Neural cell (in vitro differentiated cells): ENCODE measurements around the gene KIRREL3. TPM values are rescaled to one million over a fixed set of nuclear protein-coding genes. Genes with fewer than 3 reads are reported as not detected.
A peak's percentile ranks its signal among the peaks of the same experiment; 100 is the strongest.

ENCODE experiments used
- H2AFZ ChIP-seq: fragments of 200-600, 300-800 bp; sonication (generic), shearing (Covaris generic); 2 replicates; pipeline ENCODE4 v1.6.0; 2014; ENCODE audit warnings: low read depth, mild to moderate bottlenecking, antibody characterized with exemption, low read length, moderate library complexity
- H3F3A ChIP-seq: fragments of 200-600 bp; shearing (Covaris generic); 2 replicates; pipeline ENCODE4 v1.6.1; 2016; ENCODE audit warnings: mild to moderate bottlenecking, moderate library complexity, mixed read lengths, antibody characterized with exemption, low read length; ENCODE audit not compliant: insufficient read depth, poor library complexity, severe bottlenecking
- H3K27ac ChIP-seq: fragments of 200-600, 300-800 bp; sonication (generic), shearing (Covaris generic); 2 replicates; pipeline ENCODE4 v1.5.1; 2014; ENCODE audit warnings: mild to moderate bottlenecking, low read length, moderate library complexity
- H3K27me3 ChIP-seq: fragments of 300-800, 200-600 bp; sonication (generic), shearing (Covaris generic); 2 replicates; pipeline ENCODE4 v1.6.0; 2014; ENCODE audit warnings: mild to moderate bottlenecking, low read depth, low read length, moderate library complexity; ENCODE audit not compliant: insufficient read depth
- H3K36me3 ChIP-seq: fragments of 300-800, 200-600 bp; sonication (generic), shearing (Covaris generic); 2 replicates; pipeline ENCODE4 v1.5.1; 2014; ENCODE audit warnings: mild to moderate bottlenecking, antibody characterized with exemption, low read length, moderate library complexity; ENCODE audit not compliant: insufficient read depth
- H3K4me2 ChIP-seq: fragments of 300-800, 200-600 bp; sonication (generic), shearing (Covaris generic); 2 replicates; pipeline ENCODE4 v1.6.0; 2014; ENCODE audit warnings: mild to moderate bottlenecking, low read length
- H3K4me3 ChIP-seq: fragments of 300-800, 200-600 bp; sonication (generic), shearing (Covaris generic); 2 replicates; pipeline ENCODE4 v1.5.1; 2014; ENCODE audit warnings: mild to moderate bottlenecking, low read length, moderate library complexity
- H3K79me2 ChIP-seq: fragments of 200-600 bp; shearing (Covaris generic); replicated peaks from 2 replicates; pipeline ENCODE4 v1.6.0; 2014; ENCODE audit warnings: mild to moderate bottlenecking, low read length, moderate library complexity; ENCODE audit not compliant: insufficient read depth
- H3K9ac ChIP-seq: fragments of 300-800, 200-600 bp; sonication (generic), shearing (Covaris generic); 2 replicates; pipeline ENCODE4 v1.6.1; 2016; ENCODE audit warnings: mild to moderate bottlenecking, low read length, mixed read lengths
- H3K9me2 ChIP-seq: fragments of 200-600 bp; shearing (Covaris generic); 2 replicates; pipeline ENCODE4 v1.6.1; 2016; ENCODE audit warnings: mild to moderate bottlenecking, low read length, mixed read lengths; ENCODE audit not compliant: insufficient read depth
- H3K9me3 ChIP-seq: fragments of 200-600, 300-800 bp; sonication (generic), shearing (Covaris generic); 2 replicates; pipeline ENCODE4 v1.6.1; 2016; ENCODE audit warnings: mild to moderate bottlenecking, mixed run types, low read length, moderate library complexity, mixed read lengths
- H4K20me1 ChIP-seq: fragments of 200-600 bp; shearing (Covaris generic); 2 replicates; pipeline ENCODE4 v1.6.1; 2016; ENCODE audit warnings: mild to moderate bottlenecking, mixed run types; ENCODE audit not compliant: insufficient read depth
- EP300 ChIP-seq: fragments of 450-650 bp; conservative IDR thresholded peaks from 2 replicates; pipeline ENCODE4 v1.6.1; 2014; ENCODE audit warnings: antibody characterized with exemption, mild to moderate bottlenecking, moderate library complexity; ENCODE audit not compliant: poor library complexity, severe bottlenecking
- EZH2 ChIP-seq: fragments of 200-600, 300-800 bp; shearing (Covaris generic), sonication (generic); IDR thresholded peaks from 2 replicates; pipeline ENCODE4 v1.6.1; 2014; ENCODE audit warnings: antibody characterized with exemption, low read length, borderline replicate concordance, mild to moderate bottlenecking; ENCODE audit not compliant: insufficient read depth, poor library complexity, severe bottlenecking
- MXI1 ChIP-seq: fragments of 450-650 bp; conservative IDR thresholded peaks from 2 replicates; pipeline ENCODE4 v1.6.1; 2014; ENCODE audit warnings: antibody characterized with exemption, mild to moderate bottlenecking; ENCODE audit not compliant: poor library complexity, severe bottlenecking
- POLR2AphosphoS5 ChIP-seq: IDR thresholded peaks from 2 replicates; pipeline ENCODE4 v1.6.1; 2012
- RAD21 ChIP-seq: fragments of 450-650 bp; conservative IDR thresholded peaks from 2 replicates; pipeline ENCODE4 v1.6.1; 2014; ENCODE audit warnings: antibody characterized with exemption, mild to moderate bottlenecking, moderate library complexity
- SMC3 ChIP-seq: fragments of 450-650 bp; conservative IDR thresholded peaks from 2 replicates; pipeline ENCODE4 v1.6.1; 2014; ENCODE audit warnings: antibody characterized with exemption, mild to moderate bottlenecking, moderate library complexity; ENCODE audit not compliant: poor library complexity
- TAF1 ChIP-seq: IDR thresholded peaks from 2 replicates; pipeline ENCODE4 v1.6.1; 2012; ENCODE audit warnings: low read depth
- polyA plus RNA-seq: library from polyadenylated mRNA; depleted of rRNA; stranded (reverse); fragments of >200 nt; gene quantifications from 2 replicates; pipeline ENCODE4 v1.2.3, GENCODE V29; 2014
- TF ChIP-seq, protein P1 (sequence below): fragments of 450-650 bp; IDR thresholded peaks from 2 replicates; pipeline ENCODE4 v1.5.1; 2014; ENCODE audit warnings: antibody characterized with exemption, mild to moderate bottlenecking, moderate library complexity; ENCODE audit not compliant: poor library complexity, severe bottlenecking
- TF ChIP-seq, protein P2 (sequence below): IDR thresholded peaks from 2 replicates; pipeline ENCODE4 v1.6.1; 2012; ENCODE audit warnings: borderline replicate concordance

Gene KIRREL3
- polyA plus RNA-seq, 1 donor from 2014 or later, result 23.8 TPM

DNA sequence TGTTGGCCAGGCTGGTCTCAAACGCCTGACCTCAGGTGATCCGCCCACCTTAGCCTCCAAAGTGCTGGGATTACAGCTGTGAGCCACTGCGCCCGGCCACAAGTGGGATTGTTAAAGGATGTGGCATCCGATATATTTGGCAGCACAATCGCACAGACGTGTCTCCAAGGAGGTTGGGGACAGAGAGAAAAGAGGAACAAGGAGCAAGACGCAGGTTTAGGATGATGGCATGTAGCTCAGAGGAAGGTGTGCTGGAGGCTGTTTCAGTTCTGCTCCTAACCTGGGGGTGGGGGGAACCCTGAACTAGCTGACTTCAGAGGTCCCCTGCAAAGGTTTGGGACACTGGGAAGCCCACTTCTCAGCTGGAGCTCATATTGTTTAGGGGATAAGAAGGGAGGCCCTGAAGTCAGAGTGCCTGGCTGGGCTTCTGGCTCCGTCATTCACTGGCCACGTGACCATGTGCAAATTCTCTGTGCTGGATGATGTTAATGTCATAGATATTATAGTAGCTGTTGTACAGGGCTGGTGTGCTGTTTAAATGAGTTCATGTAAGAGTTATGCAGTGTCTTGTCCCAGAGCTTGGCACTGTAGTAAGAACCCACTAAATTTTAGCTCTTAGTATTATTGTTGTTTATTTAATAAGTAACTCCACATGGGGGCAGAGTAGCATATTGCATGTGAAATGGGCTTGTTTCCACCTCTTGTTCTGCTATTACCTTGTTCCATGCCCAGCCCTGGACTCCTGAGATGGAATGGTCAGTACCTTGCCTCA, 515.4 kb downstream of the KIRREL3 start:
- TF ChIP-seq EP300 (no peak), RAD21 (peak; percentile 65), POLR2AphosphoS5 (no peak), EZH2 (no peak), SMC3 (peak; percentile 69)
- TF ChIP-seq, protein P1, sequence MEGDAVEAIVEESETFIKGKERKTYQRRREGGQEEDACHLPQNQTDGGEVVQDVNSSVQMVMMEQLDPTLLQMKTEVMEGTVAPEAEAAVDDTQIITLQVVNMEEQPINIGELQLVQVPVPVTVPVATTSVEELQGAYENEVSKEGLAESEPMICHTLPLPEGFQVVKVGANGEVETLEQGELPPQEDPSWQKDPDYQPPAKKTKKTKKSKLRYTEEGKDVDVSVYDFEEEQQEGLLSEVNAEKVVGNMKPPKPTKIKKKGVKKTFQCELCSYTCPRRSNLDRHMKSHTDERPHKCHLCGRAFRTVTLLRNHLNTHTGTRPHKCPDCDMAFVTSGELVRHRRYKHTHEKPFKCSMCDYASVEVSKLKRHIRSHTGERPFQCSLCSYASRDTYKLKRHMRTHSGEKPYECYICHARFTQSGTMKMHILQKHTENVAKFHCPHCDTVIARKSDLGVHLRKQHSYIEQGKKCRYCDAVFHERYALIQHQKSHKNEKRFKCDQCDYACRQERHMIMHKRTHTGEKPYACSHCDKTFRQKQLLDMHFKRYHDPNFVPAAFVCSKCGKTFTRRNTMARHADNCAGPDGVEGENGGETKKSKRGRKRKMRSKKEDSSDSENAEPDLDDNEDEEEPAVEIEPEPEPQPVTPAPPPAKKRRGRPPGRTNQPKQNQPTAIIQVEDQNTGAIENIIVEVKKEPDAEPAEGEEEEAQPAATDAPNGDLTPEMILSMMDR, result peak; percentile 62
- H3K4me3 ChIP-seq, result no peak overlapping the region
- H3K27ac ChIP-seq, result no peak overlapping the region
- no peak overlapping the region for H3K4me2 ChIP-seq
- no peaks in the 10 kb centered on the region for H3K9me2 ChIP-seq
- no peak overlapping the region for H2AFZ ChIP-seq
- no peaks in the 10 kb centered on the region for H4K20me1 ChIP-seq
- no peaks in the 10 kb centered on the region for H3K9me3 ChIP-seq
- H3K9ac ChIP-seq, result no peak overlapping the region
- H3K27me3 ChIP-seq, result no peaks in the 10 kb centered on the region
- H3K79me2 ChIP-seq, result no peaks in the 10 kb centered on the region
- no peaks in the 10 kb centered on the region for H3F3A ChIP-seq
- H3K36me3 ChIP-seq, result no peaks in the 10 kb centered on the region

DNA sequence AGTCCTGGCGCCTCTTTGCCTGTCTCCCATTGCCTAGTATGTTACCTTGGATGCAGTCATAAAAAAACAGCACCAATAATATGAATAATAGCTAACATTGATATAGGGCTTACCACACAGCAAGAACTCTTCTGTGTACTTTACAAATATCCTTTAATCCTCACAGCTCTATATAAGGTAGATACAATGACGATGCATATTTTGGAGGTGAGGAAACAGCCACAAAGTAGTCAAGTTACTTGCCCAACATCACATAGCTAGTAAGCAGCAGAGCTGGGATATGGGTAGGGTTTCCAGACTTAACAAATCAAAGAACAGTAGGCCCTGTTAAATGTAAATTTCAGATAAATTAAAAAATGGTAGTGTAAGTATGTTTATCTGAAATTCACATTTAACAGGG, 516.3 kb downstream of the KIRREL3 start:
- Histone ChIP-seq H4K20me1 (no peaks in the 10 kb centered on the region), H3K9ac (no peak overlapping the region), H3K79me2 (no peaks in the 10 kb centered on the region), H3K4me2 (no peak overlapping the region), H3K9me2 (no peaks in the 10 kb centered on the region), H3K27ac (no peak overlapping the region), H3K9me3 (no peaks in the 10 kb centered on the region), H3K4me3 (no peak overlapping the region), H3K27me3 (no peaks in the 10 kb centered on the region), H3K36me3 (no peaks in the 10 kb centered on the region), H3F3A (no peaks in the 10 kb centered on the region), H2AFZ (no peak overlapping the region)
- TF ChIP-seq SMC3 (no peak), EZH2 (no peak), EP300 (no peak), TAF1 (no peak), MXI1 (no peak), POLR2AphosphoS5 (no peak), RAD21 (no peak)
- TF ChIP-seq, protein P2, sequence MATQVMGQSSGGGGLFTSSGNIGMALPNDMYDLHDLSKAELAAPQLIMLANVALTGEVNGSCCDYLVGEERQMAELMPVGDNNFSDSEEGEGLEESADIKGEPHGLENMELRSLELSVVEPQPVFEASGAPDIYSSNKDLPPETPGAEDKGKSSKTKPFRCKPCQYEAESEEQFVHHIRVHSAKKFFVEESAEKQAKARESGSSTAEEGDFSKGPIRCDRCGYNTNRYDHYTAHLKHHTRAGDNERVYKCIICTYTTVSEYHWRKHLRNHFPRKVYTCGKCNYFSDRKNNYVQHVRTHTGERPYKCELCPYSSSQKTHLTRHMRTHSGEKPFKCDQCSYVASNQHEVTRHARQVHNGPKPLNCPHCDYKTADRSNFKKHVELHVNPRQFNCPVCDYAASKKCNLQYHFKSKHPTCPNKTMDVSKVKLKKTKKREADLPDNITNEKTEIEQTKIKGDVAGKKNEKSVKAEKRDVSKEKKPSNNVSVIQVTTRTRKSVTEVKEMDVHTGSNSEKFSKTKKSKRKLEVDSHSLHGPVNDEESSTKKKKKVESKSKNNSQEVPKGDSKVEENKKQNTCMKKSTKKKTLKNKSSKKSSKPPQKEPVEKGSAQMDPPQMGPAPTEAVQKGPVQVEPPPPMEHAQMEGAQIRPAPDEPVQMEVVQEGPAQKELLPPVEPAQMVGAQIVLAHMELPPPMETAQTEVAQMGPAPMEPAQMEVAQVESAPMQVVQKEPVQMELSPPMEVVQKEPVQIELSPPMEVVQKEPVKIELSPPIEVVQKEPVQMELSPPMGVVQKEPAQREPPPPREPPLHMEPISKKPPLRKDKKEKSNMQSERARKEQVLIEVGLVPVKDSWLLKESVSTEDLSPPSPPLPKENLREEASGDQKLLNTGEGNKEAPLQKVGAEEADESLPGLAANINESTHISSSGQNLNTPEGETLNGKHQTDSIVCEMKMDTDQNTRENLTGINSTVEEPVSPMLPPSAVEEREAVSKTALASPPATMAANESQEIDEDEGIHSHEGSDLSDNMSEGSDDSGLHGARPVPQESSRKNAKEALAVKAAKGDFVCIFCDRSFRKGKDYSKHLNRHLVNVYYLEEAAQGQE, result no peak
- TF ChIP-seq, protein P1, result no peak
